GM12878 (cell line): ENCODE results near the gene RABL6.

Source experiments
- EGR1 ChIP-seq, 2 experiments: IDR thresholded peaks; 1 replicate in 1 of 2; 2 replicates in 1 of 2; pipeline ENCODE4 v1.6.1; 2011 to 2012; ENCODE audit warnings: low read depth in 2 of 2, low read length in 2 of 2, borderline replicate concordance in 1 of 2, mild to moderate bottlenecking in 1 of 2, moderate library complexity in 1 of 2
- EP300 ChIP-seq, 2 experiments: fragments of 150-350 bp in 1 of 2; IDR thresholded peaks; 2 replicates each; pipeline ENCODE4 v1.6.1; 2011 to 2012; ENCODE audit warnings: low read depth in 2 of 2, low read length in 2 of 2, borderline replicate concordance in 1 of 2, improper control_type of control experiment in 1 of 2, inconsistent platforms in 1 of 2; ENCODE audit not compliant: control insufficient read depth in 1 of 2
- NRF1 ChIP-seq: conservative IDR thresholded peaks from 2 replicates; pipeline ENCODE4 v1.6.1; 2011; ENCODE audit warnings: mild to moderate bottlenecking, low read depth, low read length, improper control_type of control experiment
- POLR2A ChIP-seq: IDR thresholded peaks from 2 replicates; pipeline ENCODE4 v1.6.1; 2011; ENCODE audit warnings: low read depth, mild to moderate bottlenecking, low read length
- TF ChIP-seq, protein P1 (sequence below), 3 experiments: IDR thresholded peaks in 2 of 3; conservative IDR thresholded peaks in 1 of 3; 2 replicates each; pipeline ENCODE4 v1.5.1; 2011; ENCODE audit warnings: low read depth in 3 of 3, low read length in 3 of 3, mild to moderate bottlenecking in 3 of 3, control low read depth in 2 of 3, moderate library complexity in 2 of 3, inconsistent platforms in 1 of 3, mixed read lengths in 1 of 3; ENCODE audit not compliant: control insufficient read depth in 2 of 3, insufficient read depth in 1 of 3; ENCODE audit errors: extremely low read depth in 1 of 3
- TF ChIP-seq, protein P2 (sequence below): IDR thresholded peaks from 2 replicates; pipeline ENCODE4 v1.6.1; 2011; ENCODE audit warnings: borderline replicate concordance, low read depth, mild to moderate bottlenecking, moderate library complexity, mixed read lengths, low read length; ENCODE audit not compliant: insufficient read depth; ENCODE audit errors: extremely low read length

DNA sequence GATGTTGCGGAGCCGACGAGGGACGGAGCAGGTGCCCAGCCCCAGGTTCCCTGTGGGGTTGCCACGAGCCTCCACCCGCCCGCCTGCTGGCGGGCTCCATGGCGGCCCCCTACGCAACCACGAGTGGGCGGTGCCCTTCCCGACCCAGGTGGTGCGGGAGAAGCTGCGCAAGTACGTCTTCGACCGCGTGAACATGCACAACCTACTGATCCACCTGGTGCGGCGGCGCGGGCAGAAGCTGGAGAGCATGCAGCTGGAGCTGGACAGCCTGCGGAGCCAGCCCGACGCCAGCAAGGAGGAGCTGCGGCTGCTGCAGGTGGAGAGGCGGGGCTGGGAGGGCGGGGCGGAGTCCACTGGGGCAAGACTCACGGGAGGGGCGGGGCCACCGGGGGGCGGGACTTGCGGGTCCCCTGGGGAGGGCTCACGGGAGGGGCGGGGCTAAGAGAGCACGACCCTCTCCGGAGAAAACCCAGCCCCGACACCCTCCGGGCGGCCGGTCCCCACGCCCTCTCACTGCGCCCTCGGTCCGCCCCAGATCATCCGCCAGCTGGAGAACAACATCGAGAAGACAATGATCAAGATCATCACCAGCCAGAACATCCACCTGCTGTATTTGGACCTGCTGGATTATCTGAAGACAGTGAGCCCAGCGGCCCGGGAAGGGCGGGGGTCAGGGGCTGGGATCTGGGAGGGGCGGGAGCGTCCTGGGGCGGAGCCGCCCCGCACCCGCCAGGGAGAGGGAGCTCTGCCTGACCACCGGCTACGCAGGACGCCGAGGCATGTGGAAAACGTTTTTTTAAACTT lies 7.7 kb upstream of the RABL6 start:
- TF ChIP-seq EGR1 (IDR thresholded peaks at IDR 0.05; ENCODE audit: borderline replicate concordance in 1 of 2, low read depth in 2 of 2, low read length in 2 of 2): 0 out of 3 replicates have a peak, but pooled peaks of 1 of the 2 experiments have one; percentile 4
- no peak for TF ChIP-seq NRF1
- TF ChIP-seq, protein P1, sequence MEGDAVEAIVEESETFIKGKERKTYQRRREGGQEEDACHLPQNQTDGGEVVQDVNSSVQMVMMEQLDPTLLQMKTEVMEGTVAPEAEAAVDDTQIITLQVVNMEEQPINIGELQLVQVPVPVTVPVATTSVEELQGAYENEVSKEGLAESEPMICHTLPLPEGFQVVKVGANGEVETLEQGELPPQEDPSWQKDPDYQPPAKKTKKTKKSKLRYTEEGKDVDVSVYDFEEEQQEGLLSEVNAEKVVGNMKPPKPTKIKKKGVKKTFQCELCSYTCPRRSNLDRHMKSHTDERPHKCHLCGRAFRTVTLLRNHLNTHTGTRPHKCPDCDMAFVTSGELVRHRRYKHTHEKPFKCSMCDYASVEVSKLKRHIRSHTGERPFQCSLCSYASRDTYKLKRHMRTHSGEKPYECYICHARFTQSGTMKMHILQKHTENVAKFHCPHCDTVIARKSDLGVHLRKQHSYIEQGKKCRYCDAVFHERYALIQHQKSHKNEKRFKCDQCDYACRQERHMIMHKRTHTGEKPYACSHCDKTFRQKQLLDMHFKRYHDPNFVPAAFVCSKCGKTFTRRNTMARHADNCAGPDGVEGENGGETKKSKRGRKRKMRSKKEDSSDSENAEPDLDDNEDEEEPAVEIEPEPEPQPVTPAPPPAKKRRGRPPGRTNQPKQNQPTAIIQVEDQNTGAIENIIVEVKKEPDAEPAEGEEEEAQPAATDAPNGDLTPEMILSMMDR (IDR thresholded peaks at IDR 0.05 in 2 of 3, conservative IDR thresholded peaks at IDR 0.05 in 1 of 3; ENCODE audit: control insufficient read depth in 2 of 3, extremely low read depth in 1 of 3, insufficient read depth in 1 of 3, low read depth in 3 of 3, low read length in 3 of 3): no peak
- TF ChIP-seq POLR2A: peak; percentile 68
- TF ChIP-seq, protein P2, sequence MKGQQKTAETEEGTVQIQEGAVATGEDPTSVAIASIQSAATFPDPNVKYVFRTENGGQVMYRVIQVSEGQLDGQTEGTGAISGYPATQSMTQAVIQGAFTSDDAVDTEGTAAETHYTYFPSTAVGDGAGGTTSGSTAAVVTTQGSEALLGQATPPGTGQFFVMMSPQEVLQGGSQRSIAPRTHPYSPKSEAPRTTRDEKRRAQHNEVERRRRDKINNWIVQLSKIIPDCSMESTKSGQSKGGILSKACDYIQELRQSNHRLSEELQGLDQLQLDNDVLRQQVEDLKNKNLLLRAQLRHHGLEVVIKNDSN: no peak
- TF ChIP-seq EP300 (IDR thresholded peaks at IDR 0.05; ENCODE audit: borderline replicate concordance in 1 of 2, control insufficient read depth in 1 of 2, low read depth in 2 of 2, low read length in 2 of 2): no peak
